HG02943 (cell line): ENCODE measurements around the gene NLRP1.

ENCODE experiments used
- ATAC-seq: cut with Tn5 transposase; IDR thresholded peaks from one replicate; pipeline ENCODE4 v1.9.1; 2021; ENCODE audit warnings: mild to moderate bottlenecking, low read depth, moderate library complexity; ENCODE audit not compliant: unreplicated experiment

NLRP1 gene

DNA sequence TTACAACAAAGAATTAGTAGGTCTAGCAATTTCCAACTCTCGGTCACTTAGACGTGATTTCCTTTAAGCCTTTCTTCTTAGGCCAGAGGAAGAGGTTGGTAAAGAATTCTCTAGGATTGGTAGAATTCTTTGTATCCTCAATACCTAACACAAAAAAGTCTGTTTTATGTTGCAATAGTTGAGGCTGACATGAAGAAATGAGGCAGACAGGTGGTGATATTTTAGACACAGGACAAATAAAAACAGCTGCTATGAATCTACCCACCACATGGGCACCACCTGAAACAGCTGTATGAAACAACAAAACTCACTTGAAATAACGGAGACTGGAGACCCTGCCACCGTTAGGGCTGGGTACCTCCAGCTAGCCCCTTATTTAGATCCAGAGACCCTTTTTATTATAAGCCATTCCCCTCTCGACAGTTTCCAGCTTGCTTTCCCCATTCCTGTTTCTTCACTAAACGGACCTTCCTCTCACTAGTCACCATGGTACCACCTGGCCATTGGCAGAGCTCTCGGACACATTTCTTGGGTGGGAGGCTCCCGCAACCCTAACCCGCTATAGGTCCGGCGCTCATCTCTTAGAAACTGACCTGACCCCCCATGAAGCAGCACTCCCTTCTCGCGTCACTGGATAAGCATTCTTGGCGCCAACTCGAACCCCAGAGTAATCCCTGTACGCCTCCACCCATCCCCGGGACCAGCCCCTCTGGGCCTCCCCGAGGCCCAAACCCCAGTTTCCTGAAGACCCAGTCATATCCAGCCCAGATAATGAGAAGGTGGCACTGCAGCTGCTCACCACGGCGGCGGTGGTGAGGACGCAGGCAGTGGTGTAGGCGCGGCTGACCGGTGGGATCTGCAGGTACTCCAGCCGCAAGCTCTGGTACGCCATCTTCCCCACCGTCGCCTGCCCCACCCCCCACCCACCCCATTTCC lies 98.8 kb downstream of the NLRP1 start, which contains the start of gene DERL2:
Gene DERL2, minus strand, starts transcription at position 909 of the 936 bp plus-strand sequence. Its CDS starts 17 bp downstream, at position 892.
- ATAC-seq: no peak

DNA sequence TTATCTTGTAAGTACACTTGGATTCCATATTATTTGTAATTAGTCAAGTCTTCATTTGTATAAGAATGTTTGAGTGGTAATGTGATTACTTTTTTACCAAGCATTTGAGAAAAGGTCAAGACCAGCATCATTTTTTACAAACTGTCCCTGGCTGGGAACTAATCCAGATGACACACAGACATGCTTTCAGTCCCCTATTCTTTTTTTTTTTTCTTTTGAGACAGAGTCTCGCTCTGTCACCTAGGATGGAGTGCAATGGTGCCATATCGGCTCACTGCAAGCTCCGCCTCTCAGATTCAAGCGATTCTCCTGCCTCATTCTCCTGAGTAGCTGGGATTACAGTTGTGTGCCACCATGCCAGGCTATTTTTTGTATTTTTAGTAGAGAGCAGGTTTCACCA lies 102.9 kb downstream of the NLRP1 start:
- ATAC-seq: no peak

DNA sequence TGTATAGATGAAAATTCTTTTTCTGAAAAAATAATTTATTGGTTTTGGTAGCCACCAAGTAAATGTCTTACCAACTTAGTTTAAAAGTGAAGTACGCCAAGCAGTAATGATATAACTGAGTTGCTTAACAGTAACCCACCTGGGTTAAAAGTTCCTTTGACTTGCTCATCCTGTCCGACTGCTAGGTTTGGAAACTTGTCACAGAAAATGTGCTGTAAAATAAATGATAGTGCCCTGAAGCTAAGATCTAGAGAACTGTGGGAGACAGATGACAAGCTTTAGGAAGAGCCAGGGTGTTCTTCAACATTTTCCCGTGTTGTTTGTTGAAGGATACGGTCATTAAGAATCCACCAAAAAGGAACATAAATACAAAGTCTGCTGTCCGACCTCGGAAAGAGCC lies 103.3 kb downstream of the NLRP1 start:
- ATAC-seq: no peak

DNA sequence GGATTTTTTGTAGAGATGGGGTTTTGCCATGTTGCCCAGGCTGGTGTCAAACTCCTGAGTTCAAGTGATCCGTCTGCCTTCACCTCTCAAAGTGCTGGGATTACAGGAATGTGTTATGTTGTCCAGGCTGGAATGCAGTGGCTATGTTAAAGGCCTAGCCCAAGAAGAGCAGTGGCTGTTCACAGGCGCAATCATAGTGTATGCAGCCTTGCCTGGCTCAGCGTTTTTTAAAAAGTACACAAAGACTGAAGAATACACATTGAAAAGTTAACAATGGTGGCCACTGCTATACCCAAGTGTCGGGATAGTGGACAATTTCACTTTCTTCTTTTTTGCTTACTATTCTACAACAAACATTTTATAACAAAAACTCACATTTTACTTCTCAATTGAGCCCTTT lies 105.3 kb downstream of the NLRP1 start:
- ATAC-seq: no peak

DNA sequence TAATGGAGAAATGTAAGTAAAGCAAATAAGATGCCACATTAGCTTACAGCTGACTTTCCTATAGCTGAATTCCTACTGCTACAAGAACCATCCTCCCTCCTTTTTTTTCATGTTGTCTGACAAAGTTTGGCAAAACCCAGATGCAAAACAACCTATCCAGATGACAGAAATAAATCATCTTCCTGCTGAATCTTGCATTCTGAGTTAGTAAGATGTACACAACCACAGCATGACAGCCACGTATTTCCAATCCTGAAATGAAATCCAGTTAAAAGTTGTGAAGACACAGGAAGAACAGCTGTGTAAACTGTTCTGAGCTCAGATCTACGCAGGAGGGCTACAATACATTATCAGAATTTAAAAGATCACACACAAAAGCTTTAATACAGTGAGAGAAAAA lies 110.4 kb downstream of the NLRP1 start:
- no peak for ATAC-seq

DNA sequence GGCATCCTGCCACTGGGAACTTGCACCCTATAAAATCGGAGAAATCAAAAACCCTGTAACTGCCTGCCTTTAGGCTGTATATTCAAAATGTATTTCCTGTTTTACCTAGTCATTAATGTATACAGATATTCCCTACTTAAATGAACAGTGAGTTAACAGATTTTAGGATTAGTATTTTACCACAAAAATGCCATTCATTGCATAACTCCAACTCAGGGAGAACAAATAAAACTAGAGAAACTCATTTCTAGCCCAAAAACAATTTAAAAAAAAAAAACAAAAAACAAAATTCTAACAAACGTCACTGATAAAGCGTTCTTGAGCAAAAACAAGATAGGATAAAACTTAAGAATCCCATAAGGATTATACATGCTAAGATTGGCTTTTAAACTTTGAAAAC lies 111.8 kb downstream of the NLRP1 start:
- no peak for ATAC-seq

DNA sequence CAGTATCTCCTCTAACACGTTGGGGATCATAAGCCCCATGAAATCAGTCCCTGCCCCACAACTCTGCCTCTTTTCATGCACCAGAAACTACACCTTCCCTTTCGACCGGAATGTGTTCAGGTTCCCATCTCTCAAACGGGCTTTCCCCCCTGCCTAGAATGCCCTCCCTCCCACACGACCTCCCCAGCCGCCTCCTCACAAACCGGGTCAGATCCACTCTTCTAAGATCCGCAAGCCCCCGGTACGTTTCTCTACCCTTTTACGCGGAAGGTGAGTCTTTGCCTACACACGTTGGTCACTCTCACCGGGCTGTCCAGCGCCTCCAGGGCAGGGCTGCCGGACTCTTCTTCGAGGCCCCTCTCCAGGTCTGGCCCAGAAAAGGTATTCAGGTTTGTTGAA lies 116.2 kb downstream of the NLRP1 start:
- ATAC-seq: no peak

DNA sequence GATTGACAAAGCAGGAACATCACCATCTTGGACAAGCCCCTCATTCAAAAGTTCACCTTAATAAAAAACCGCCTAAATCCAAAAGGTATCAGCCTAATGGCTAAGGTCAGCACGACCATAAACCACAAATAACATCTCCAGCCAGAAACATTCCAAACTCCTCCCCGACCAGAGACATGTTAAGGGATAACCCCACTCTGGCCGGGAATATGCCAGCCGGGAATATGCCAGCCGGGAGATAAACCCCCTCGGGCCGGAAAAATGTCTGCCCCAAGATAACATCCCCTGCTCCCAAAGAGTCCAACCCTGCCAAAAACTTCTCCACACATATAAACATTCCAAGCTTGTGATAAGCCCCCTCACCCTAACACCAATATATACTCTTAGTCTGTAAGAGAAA lies 116.9 kb downstream of the NLRP1 start:
- ATAC-seq: no peak

DNA sequence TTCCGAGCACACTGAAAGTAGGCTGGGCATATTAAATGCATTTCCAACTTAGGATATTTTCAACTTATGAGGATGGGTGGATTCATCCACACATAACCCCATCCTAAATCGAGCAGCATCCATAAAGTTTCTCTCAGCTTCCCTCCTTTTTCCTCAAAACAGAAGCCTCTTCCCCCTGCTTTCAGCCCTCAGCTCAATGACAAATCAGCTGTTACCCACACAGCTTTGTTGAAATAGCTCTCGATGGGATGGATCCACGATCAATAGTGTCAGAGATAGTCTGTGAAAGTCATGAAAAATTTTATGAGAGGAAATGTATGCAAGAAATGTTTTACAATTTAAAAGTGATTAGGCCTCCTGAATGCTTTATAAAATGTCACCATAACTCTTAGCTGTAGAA lies 118.0 kb downstream of the NLRP1 start:
- no peak for ATAC-seq

DNA sequence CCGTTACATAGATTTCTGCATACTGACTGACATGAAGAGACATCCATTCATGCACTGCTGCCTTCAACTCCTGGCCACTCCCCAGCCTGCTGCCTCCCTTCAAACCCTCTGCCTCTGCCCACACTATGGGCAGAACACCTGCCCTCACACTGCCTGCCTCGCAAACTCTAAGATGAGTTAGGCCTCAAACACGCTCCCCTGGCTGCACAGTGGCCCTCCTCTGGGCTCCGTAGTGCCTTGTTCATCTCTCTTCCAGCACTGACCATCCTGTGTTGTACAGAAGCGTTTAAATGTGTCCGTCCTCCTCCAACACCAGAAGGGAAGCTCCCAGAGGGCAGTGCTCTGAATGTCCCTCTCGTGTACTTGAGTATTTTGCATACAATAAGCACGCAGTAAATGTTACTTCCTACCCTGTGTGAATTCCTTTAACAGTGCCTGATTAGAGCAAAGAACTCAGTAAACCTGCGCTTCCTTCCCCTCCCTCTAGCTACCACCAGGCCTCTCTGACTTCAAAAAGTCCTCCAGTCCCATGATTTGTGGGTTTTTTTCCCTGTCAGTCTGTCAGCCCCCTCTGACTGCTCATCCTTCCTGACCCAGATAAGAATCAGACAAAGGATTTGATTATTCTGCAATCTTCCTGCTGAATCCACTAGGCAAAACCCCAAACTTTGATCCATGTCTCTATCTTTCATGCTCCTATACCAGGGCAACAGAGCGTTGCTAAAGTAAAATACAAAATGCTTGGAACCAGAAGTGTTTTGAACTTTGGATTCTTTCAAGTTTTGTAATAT lies 119.4 kb downstream of the NLRP1 start:
- ATAC-seq: no peak
